Ectodermal cell (in vitro differentiated cells): ENCODE results near the gene CLRN3.

Experiments used
- H3K27ac ChIP-seq: 2 replicates; pipeline ENCODE4 v1.7.0; 2013; ENCODE audit warnings: mild to moderate bottlenecking, low read depth, low read length; ENCODE audit not compliant: insufficient read depth, poor library complexity, severe bottlenecking
- H3K27me3 ChIP-seq: 2 replicates; pipeline ENCODE4 v1.7.0; 2013; ENCODE audit warnings: mild to moderate bottlenecking, low read length; ENCODE audit not compliant: insufficient read depth, control insufficient read depth, poor library complexity, severe bottlenecking
- H3K36me3 ChIP-seq: one replicate; pipeline ENCODE4 v1.7.0; 2013; ENCODE audit warnings: low read length; ENCODE audit not compliant: control insufficient read depth, insufficient read depth
- H3K4me1 ChIP-seq: one replicate; pipeline ENCODE4 v1.7.0; 2013; ENCODE audit warnings: low read length; ENCODE audit not compliant: control insufficient read depth, insufficient read depth
- H3K4me3 ChIP-seq: 2 replicates; pipeline ENCODE4 v1.7.0; 2013; ENCODE audit warnings: low read depth, low read length, control low read depth; ENCODE audit not compliant: insufficient read depth
- H3K9me3 ChIP-seq: 2 replicates; pipeline ENCODE4 v1.7.0; 2013; ENCODE audit warnings: mild to moderate bottlenecking, low read length, moderate library complexity; ENCODE audit not compliant: control insufficient read depth
- WGBS, 2 experiments: methylation state at CpG; one replicate each; pipeline ENCODE4 v1.1.7; 2013; ENCODE audit warnings: missing lambda C conversion rate in 2 of 2; 5-methylcytosine and 5-hydroxymethylcytosine counted together

The CLRN3 gene

GRCh38 chr10:127908959-127909267, 16.2 kb upstream of the CLRN3 start:
- no peaks in the 10 kb centered on the region for H3K36me3 ChIP-seq
- H3K4me3 ChIP-seq = no peak overlapping the region
- H3K27me3 ChIP-seq = peaks cover 43% of the 10 kb centered on the region
- H3K27ac ChIP-seq = no peak overlapping the region
- no peaks in the 10 kb centered on the region for H3K4me1 ChIP-seq
- 92 to 95% methylated on average over 8 of the region's 8 CpGs for WGBS, 2 experiments
- H3K9me3 ChIP-seq = no peaks in the 10 kb centered on the region

GRCh38 chr10:127908106-127908958, 15.6 kb upstream of the CLRN3 start:
- Histone ChIP-seq H3K9me3 (no peaks in the 10 kb centered on the region), H3K27me3 (peaks cover 43% of the 10 kb centered on the region), H3K27ac (no peak overlapping the region), H3K4me3 (no peak overlapping the region), H3K36me3 (no peaks in the 10 kb centered on the region), H3K4me1 (no peaks in the 10 kb centered on the region)
- WGBS, 2 experiments = 90% methylated on average over 13 of the region's 13 CpGs

GRCh38 chr10:127907411-127908105, 14.8 kb upstream of the CLRN3 start:
- 21 to 22% methylated on average over 65 of the region's 65 CpGs for WGBS, 2 experiments
- Histone ChIP-seq H3K36me3 (no peaks in the 10 kb centered on the region), H3K4me3 (peak overlapping the region; percentile 56), H3K4me1 (no peaks in the 10 kb centered on the region), H3K9me3 (no peaks in the 10 kb centered on the region), H3K27me3 (peaks cover 43% of the 10 kb centered on the region), H3K27ac (no peak overlapping the region)

GRCh38 chr10:127906548-127907377, 14.0 kb upstream of the CLRN3 start, which contains the start of gene PTPRE:
Gene PTPRE (plus strand): TSS chr10:127907103. CDS start chr10:128040882, 133,779 bp downstream.
- Histone ChIP-seq H3K4me3 (peak within 1 kb of the TSS; percentile 56), H3K4me1 (no peaks in the 10 kb centered on the region), H3K27ac (no peak within 1 kb of the TSS), H3K9me3 (no peaks in the 10 kb centered on the region), H3K27me3 (peaks cover 43% of the 10 kb centered on the region), H3K36me3 (no peaks in the 10 kb centered on the region)
- 10% methylated on average over 78 of the region's 78 CpGs for WGBS, 2 experiments

GRCh38 chr10:127905848-127906261, 13.1 kb upstream of the CLRN3 start:
- no peak overlapping the region for H3K4me3 ChIP-seq
- peaks cover 43% of the 10 kb centered on the region for H3K27me3 ChIP-seq
- no peaks in the 10 kb centered on the region for H3K36me3 ChIP-seq
- WGBS, 2 experiments = 92 to 93% methylated on average over 10 of the region's 10 CpGs
- no peaks in the 10 kb centered on the region for H3K9me3 ChIP-seq
- no peaks in the 10 kb centered on the region for H3K4me1 ChIP-seq
- H3K27ac ChIP-seq = no peak overlapping the region

- no peak overlapping the region for H3K27ac ChIP-seq
- no peaks in the 10 kb centered on the region for H3K9me3 ChIP-seq
- H3K27me3 ChIP-seq = peaks cover 43% of the 10 kb centered on the region
- H3K4me1 ChIP-seq = no peaks in the 10 kb centered on the region
- 88 to 92% methylated on average over 13 to 14 of the region's 14 CpGs for WGBS, 2 experiments
- no peaks in the 10 kb centered on the region for H3K36me3 ChIP-seq
- H3K4me3 ChIP-seq = no peak overlapping the region
These were observed 12.5 kb upstream of the CLRN3 start for GRCh38 chr10:127905001-127905847.

- Histone ChIP-seq H3K27me3 (peaks cover 38% of the 10 kb centered on the region), H3K4me3 (no peak overlapping the region), H3K27ac (no peak overlapping the region), H3K9me3 (no peaks in the 10 kb centered on the region), H3K4me1 (no peaks in the 10 kb centered on the region), H3K36me3 (no peaks in the 10 kb centered on the region)
- WGBS, 2 experiments = 88 to 90% methylated on average over 5 of the region's 5 CpGs
These were observed 11.7 kb upstream of the CLRN3 start for GRCh38 chr10:127904311-127905000.

GRCh38 chr10:127903789-127904188, 11.0 kb upstream of the CLRN3 start:
- Histone ChIP-seq H3K9me3 (no peaks in the 10 kb centered on the region), H3K4me3 (no peak overlapping the region), H3K27me3 (peaks cover 31% of the 10 kb centered on the region), H3K4me1 (no peaks in the 10 kb centered on the region), H3K36me3 (no peaks in the 10 kb centered on the region), H3K27ac (no peak overlapping the region)
- WGBS, 2 experiments = 88 to 92% methylated on average over 5 of the region's 5 CpGs

- H3K9me3 ChIP-seq = no peaks in the 10 kb centered on the region
- H3K27ac ChIP-seq = no peak overlapping the region
- no peaks in the 10 kb centered on the region for H3K27me3 ChIP-seq
- 91 to 94% methylated on average over 3 of the region's 3 CpGs for WGBS, 2 experiments
- no peaks in the 10 kb centered on the region for H3K36me3 ChIP-seq
- H3K4me1 ChIP-seq = no peaks in the 10 kb centered on the region
- H3K4me3 ChIP-seq = no peak overlapping the region
These were observed 7.1 kb upstream of the CLRN3 start for GRCh38 chr10:127899766-127900387.
